GM18519 (cell line): ENCODE data around the gene TRABD2B.

Experiments used
- ATAC-seq: cut with Tn5 transposase; IDR thresholded peaks from one replicate; pipeline ENCODE4 v1.9.1; 2021; ENCODE audit warnings: mild to moderate bottlenecking, moderate library complexity; ENCODE audit not compliant: unreplicated experiment, low FRiP score

TRABD2B gene

GRCh38 chr1:47914218-47914938 lies 82.8 kb downstream of the TRABD2B start:
- no peak for ATAC-seq

DNA sequence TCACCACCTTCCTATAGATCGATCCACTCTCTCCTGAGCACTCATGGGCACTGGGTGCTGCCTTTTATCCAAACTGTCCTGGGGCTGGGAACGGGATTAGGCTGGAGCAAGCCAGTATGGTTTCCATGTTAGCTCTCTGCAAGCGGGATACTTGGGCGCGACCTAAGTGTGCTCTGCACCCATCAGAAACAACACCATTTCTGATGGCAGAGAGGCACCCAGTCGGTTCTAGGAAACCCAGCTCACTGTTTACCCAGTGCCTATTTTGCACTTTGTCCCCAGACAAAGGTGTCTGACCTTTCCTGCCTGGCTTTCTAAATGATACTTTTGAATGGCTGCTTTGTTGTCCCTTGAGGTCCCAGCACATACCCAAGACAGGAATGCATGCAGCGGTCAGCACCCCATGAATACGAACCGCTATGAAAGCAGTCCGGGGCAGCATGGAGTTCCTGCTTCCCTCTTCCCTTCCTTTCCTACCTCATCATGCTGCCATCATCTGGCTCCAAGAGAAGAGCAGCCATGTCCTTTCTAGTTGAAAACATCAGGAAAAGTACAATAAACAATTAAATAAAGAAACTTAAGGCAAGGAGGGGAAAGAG lies 83.9 kb downstream of the TRABD2B start:
- no peak for ATAC-seq

GRCh38 chr1:47912756-47913155 lies 84.4 kb downstream of the TRABD2B start:
- no peak for ATAC-seq

DNA sequence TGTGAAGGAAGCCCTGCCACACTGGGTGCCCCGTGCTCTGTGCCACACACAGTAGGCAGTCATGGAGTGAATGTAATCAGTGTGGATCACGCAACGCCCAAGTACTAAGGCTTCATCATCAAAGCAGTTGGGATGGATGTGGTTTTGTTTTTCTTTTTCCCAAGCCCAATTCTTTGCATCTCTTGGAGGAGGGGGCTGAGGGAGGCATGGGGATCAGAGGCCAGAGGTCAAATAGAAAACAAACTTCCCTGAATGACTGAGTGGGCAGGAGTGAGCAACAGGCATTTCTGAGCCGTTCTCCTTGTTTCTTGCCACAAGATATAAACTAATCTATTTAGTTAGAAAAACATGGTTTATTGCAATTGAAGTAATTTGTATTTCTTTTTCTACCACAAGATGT lies 85.3 kb downstream of the TRABD2B start:
- ATAC-seq = no peak

DNA sequence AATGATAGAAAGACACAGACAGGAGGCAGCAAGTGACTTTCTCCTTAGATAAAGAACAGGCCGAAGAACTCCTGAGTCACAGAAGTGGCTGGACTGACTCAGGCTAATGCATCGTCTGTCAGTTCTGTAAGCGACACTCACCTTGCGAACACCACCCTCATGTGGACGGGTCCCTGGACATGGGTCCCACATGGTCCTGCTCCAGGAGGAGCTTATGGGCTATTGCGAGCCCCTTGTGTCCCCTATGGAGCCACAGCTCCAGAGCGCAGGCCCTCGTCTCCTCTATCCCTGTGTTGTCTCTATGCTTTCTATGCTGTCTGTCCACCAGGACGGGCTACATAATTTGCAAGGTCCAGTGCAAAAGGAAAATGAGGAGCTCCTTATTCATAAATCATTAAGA lies 85.8 kb downstream of the TRABD2B start:
- no peak for ATAC-seq

- ATAC-seq = no peak
Measured at GRCh38 chr1:47908258-47908657, 88.9 kb downstream of the TRABD2B start.

- no peak for ATAC-seq
Measured at GRCh38 chr1:47907177-47907528, 90.0 kb downstream of the TRABD2B start.

DNA sequence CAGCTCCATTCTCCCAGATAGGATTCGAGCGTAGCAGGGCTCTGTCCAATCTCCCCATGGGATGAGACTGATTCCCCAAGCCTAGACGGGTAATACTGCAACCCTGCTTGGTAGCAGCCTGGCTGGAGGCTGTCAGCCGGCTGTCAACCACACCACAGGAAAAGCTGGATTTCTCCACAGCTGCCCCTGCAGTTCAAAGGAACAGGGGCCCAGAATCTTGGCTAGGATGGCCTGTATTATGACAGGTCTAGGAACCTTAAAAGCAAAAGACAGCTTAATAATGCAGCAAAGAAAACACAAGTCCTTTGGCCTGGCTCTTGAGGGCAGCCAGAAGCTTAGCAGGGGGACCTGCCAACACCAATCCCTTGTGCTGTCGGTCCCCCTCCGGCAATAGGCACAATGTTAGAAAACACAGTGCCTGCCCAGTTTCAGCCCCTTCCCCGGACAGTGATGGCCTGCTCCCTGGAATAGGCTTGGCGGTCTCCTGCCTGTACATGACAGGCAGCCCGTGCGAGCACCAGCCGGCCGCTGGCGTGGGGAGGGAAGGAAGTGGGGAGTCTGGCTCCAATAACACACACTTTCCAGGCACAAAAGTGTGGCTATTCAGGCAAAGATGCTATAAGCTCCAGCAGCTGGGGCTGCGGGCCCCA lies 90.5 kb downstream of the TRABD2B start:
- ATAC-seq = no peak

DNA sequence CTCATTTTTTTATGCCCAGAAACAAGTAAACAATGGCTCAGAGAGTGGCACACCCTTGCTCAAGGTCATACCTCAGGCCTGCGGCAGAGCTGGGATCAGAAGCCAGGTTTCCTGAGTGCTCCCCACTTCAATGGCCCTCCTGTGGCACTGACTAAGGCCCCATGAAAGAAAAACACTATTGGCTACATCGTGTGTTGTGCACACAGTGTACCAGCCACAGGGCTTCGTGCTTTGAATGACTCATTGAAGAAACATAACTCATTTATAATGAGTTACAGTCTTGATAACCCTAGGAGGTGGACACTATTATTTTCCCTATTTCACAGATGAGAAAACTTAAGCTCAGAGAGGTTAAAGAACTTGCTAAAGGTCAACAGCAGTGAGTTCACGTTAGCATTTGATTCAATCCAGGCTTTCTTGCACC lies 91.2 kb downstream of the TRABD2B start:
- no peak for ATAC-seq

- ATAC-seq = no peak
Measured at GRCh38 chr1:47903723-47904122, 93.5 kb downstream of the TRABD2B start.

- ATAC-seq = no peak
Measured at GRCh38 chr1:47901001-47901575, 96.1 kb downstream of the TRABD2B start.

- ATAC-seq = no peak
Measured at GRCh38 chr1:47898133-47898845, 98.9 kb downstream of the TRABD2B start.

- no peak for ATAC-seq
Measured at GRCh38 chr1:47895279-47896125, 101.7 kb downstream of the TRABD2B start.

- ATAC-seq = no peak
Measured at GRCh38 chr1:47894410-47895278, 102.5 kb downstream of the TRABD2B start.

GRCh38 chr1:47893412-47893811 lies 103.8 kb downstream of the TRABD2B start:
- ATAC-seq = no peak

DNA sequence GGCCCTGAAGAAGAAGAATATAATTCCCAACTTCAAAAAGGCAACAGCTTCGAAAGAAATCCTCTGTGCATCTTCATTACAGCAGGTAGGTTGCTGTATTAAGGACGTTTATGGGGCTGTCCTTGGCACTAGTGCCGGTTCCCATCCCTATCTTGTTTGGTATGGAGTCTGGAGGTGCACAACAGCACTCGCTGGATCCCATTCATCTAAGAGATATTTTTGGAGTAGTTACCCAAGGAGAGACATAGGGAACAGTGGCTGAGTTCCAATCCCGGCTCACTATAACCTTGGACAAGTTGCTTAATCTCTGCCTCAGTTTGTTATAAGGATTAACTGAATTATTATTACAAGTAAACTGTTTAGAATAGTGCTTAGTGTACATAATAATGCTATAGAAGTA lies 106.4 kb downstream of the TRABD2B start:
- no peak for ATAC-seq

DNA sequence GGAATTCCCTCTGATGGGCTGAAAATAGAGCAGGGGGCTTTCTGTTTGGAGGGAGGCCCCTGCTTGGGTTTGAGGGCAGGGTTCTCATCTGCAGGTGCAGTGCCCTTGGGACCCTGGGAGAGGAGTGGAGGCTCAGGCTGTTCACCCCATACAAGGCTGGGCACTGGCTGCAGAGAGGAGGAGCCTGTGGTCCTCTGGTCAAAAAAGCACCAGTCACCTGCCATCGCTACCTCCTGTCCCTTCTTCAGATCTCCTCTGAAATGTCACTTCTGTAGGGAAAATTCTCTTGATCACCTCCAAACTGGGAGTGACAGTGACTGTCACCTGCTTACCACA lies 108.9 kb downstream of the TRABD2B start:
- no peak for ATAC-seq

- ATAC-seq = no peak
Measured at GRCh38 chr1:47887475-47888293, 109.5 kb downstream of the TRABD2B start.
